GM21723 (cell line): ENCODE data around the gene TEX53.

Experiments used
- ATAC-seq: cut with Tn5 transposase; IDR thresholded peaks from one replicate; pipeline ENCODE4 v1.9.1; 2021; ENCODE audit warnings: mild to moderate bottlenecking, moderate library complexity; ENCODE audit not compliant: unreplicated experiment

Gene TEX53

GRCh38 chr9:114641967-114642366, 15.6 kb downstream of the TEX53 start:
- no peak for ATAC-seq

DNA sequence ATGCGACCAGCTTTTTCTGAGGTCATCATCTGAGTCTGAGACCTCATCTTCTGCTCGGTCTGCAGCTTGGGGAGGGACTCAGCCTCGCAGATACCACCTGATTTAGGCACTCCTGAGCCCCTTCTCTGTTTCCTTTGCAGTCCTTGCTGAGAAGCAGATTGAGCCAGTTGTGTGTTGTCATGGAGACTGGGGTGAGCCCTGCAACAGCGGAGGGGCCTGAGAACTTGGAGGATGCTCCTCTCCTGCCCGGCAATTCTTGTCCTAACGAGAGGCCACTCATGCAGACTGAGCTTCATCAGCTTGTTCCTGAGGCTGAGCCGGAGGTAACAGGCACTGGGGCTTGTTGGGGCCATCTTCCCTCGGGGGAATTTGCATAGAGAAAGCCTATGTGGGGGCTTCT, 19.2 kb downstream of the TEX53 start:
- no peak for ATAC-seq

DNA sequence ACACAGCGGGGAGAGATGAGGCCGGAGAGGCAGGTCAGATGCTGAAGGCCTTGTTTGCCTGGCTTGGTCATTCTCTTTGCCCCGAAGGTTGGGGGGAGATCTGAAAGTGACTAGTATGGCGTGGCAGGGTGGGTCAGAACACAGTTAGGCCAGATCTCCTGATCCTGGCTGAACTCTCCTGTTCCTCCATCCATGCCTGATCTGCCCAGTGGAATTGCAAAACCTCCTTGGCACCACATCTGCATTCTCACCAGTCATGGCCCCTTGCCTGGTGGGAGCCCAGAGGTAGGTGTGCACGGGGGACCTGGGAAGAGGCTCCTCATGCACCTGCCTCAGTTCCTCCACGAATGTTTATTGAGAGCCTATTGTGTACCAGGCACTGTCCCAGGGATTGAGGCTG, 23.2 kb downstream of the TEX53 start:
- no peak for ATAC-seq

DNA sequence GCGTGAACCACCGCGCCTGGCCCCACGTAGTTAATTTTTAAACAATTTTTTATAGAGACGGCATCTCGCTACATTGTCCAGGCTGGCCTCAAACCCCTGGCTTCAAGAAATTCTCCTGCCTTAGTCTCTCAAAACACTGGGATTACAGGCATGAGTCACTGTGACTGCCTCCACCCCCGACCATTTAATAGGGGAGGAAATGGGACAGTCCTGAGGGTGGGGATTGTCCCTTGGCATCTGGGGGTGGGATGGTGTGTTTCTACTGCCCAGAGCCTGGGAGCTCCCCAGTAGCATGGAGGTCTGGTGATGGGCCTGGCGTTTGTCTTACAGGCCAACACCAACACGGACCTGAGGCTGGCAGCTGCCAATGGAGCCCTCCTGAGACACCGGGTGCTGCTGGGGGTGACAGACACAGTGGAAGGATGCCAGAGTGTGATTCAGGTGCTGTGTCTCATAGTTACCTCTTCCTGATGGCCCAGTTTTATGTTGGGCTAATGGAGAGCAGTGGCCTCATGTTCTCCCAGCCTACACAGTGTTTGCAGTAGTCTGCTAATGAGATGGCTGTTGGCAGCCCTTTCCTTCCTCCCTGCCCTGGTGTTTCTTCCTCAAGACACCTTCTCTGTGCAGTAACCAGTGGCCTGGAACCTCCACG, 24.0 kb downstream of the TEX53 start:
- no peak for ATAC-seq

- no peak for ATAC-seq
Measured at GRCh38 chr9:114631166-114631565, 26.4 kb downstream of the TEX53 start.

GRCh38 chr9:114629563-114630090, 28.0 kb downstream of the TEX53 start:
- no peak for ATAC-seq

DNA sequence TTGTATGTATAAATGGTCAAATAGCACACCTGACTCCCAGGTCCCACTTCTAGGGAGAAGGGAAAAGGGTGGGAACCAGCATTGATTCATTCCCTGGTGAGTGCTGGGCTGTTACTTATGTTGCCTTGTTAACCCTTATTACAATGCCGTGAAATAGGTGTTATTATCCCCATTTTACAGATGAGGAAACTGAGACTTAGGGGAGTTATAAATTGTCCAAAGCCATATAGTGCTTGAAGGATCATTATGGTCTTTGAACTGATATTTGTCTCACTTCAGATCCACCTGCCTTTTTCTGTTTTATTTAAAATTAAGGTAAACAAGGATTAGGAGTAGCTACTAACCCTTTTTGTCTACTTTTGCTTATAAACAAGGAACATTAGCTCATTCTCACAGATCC, 30.1 kb downstream of the TEX53 start:
- ATAC-seq, result no peak

DNA sequence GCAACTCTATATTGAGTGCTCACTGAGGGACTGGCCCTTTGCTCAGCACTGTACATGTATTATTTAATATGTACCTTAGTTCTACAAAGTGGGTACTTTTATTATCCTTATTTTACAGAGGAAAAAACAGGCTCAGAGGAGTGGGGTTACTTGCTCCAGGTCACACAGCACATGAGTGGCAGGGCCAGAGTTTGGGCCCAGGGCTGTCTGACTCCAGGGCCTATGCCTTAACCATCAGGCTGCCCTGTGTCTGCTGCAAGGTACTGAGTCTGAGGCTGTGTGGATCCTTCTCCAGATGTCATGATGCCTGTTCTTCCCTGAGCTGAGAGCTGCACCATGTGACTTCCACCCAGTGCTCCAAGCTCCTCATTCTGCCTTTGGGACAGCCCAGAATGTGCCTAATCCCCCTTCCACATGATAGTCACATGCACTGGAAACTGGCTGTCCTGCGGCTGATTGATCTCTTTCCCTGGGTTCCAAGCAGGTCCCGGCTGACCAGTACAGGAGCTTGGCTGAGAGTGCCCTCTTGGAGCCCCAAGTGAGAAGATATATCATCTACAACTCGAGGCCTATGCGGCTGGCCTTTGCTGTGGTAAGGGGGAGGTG, 31.1 kb downstream of the TEX53 start:
- ATAC-seq, result no peak

DNA sequence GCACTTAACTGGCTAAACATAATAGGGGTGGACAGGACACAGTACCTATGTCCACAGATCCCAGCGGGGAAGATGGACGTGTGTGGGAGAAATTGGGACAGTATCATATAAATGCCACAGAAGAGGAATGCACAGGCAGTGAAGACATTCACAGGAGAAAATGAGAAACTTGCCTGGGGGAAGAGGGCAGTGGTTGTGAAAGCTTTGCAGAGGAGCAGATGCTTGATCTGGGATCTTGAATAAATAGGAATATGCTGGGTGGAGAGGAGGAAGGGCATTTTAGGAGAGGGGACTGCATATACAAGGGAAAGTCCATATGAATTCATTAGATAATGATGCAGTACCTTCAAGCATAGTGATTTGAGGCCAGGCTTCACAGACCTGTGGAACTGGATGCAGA, 32.9 kb downstream of the TEX53 start:
- ATAC-seq, result no peak

DNA sequence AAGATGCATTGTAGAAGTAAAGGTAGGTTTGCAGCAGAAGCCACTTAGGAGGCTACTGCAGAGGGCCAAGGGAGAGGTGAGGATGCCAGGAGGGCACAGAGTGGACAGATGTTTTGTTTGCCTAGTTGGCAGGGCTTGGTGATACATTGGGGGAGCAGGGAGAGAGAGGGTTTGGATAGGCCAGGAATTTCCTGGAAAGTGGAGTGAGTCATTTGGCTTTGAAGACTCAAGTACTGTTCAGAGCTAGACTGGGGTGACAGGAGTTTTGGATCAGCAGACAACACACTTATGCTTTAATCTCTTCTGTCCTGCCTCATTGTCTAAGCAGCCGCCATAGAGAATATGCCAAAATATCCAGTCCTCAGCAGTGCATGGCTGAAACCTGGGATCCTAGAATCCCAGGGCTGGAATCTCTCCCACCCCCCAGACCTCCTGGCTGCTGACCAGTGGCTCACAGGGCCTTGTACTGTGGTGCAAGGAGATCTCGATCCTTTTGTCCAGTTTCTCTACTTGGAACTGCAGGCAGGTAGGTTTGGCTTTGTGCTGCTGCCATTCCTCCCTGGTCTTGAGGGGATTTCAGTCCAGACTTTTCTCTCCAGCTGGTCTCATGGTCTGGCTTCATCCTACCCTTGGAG, 35.5 kb downstream of the TEX53 start:
- no peak for ATAC-seq

DNA sequence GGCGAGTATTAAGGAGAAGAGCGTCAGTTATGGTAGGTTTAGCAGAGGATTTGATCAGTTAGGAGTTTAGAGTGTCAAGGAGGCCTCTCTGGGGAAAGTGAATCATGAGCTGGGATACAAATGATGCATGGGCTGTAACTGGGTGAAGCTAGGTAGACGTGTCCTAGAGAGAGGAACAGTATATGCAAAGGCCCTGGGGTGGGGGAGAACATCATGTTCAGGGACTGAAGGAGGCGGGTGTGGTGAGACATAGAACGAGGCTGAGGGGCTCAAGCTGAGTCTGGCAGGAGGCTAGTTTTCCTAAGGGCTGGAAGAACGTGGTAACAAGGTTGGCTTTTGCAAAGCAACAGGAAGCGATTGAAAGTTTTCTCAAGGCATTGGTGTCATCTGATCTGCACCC, 36.0 kb downstream of the TEX53 start:
- ATAC-seq, result no peak

GRCh38 chr9:114619191-114619761, 38.3 kb downstream of the TEX53 start:
- peak; percentile 45 for ATAC-seq

GRCh38 chr9:114616684-114617520, 40.7 kb downstream of the TEX53 start:
- ATAC-seq, result peak; percentile 74

GRCh38 chr9:114614373-114614772, 43.2 kb downstream of the TEX53 start:
- ATAC-seq, result no peak

DNA sequence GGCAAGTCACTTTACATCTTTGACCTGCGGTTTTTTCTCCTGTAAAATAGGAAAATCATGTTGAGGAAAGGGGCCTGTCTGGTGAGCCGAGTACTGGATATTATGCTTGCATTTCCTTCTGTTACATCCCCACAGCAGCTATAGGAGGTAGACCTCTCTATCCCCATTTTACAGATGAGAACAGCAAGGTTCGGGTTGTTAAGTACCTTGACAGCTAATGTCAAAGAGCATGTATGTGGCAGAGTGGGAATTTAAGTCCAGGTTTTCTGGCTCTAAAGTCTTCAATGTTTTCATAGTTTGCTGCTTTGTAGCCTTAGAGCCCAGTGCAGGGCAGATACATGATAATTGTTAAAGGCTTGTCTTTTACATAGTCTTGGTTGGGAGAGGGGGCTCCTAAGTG, 43.7 kb downstream of the TEX53 start:
- no peak for ATAC-seq

DNA sequence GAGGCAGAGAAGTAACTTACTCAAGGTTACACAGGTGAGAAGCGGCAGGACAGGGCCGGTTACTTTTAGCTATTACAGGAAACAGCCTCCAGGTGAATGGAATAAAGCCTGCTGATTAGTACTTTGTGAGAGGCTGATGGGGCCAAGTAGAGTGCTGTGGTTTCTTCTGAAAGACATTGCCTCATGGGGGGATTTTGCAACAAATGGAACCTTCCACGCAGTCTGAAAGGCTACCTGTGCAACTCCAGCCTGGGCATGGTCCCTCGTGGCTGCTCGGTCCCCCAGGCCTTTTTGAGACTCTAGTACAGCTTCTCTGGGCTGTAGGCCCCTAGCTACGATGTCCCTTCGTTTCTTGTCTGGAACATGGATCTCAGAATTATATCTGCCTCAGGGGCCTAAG, 44.5 kb downstream of the TEX53 start:
- ATAC-seq, result no peak

GRCh38 chr9:114612272-114612923, 45.2 kb downstream of the TEX53 start:
- no peak for ATAC-seq

DNA sequence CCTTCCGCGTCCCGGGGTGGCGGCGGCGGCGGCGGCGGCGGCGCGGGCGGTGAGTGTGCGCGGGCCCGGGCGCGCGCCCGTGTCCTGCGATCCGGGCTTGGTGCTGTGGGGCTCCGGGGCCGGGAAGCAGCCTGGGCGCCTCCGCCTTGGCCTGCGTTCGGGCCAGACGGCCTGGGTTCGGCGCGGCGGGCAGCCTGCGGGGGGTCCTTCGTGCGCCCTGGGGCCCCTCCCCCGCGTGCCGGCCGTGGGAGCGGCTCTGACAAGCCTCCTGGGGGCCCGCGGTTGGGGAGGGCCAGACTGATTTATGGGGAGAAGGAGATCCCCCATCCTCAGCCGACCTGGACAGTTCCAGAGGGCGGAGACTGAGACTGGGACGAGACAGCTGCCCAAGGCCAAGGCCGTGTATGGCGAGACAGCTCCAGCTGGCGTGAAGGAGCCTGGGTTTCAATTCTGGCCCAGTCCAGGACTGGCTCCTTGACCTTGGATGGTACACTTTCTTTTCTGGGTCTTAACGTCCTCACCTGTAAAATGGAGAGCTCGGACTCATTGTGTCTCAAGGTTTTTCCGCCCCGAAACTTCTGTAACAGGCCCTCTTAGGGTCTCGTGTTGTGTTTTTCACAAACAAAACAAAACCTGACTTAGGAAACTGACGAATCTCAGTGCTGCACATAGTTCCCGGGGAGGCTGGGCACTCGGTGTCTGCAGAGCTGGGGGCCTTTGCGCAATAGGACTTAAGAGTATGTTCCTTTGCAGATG, 45.9 kb downstream of the TEX53 start:
- ATAC-seq, result peak; percentile 29

- ATAC-seq, result no peak
Measured at GRCh38 chr9:114608525-114608796, 49.1 kb downstream of the TEX53 start.
